Measurements from ENCODE around the gene DACT1.
"Not testable (repeated sequence)": the region's sequence is repeated elsewhere in the genome, so short reads cannot be mapped to it uniquely, and the experiment has no call there.

Gene DACT1, protein sequence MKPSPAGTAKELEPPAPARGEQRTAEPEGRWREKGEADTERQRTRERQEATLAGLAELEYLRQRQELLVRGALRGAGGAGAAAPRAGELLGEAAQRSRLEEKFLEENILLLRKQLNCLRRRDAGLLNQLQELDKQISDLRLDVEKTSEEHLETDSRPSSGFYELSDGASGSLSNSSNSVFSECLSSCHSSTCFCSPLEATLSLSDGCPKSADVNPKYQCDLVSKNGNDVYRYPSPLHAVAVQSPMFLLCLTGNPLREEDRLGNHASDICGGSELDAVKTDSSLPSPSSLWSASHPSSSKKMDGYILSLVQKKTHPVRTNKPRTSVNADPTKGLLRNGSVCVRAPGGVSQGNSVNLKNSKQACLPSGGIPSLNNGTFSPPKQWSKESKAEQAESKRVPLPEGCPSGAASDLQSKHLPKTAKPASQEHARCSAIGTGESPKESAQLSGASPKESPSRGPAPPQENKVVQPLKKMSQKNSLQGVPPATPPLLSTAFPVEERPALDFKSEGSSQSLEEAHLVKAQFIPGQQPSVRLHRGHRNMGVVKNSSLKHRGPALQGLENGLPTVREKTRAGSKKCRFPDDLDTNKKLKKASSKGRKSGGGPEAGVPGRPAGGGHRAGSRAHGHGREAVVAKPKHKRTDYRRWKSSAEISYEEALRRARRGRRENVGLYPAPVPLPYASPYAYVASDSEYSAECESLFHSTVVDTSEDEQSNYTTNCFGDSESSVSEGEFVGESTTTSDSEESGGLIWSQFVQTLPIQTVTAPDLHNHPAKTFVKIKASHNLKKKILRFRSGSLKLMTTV

DNA sequence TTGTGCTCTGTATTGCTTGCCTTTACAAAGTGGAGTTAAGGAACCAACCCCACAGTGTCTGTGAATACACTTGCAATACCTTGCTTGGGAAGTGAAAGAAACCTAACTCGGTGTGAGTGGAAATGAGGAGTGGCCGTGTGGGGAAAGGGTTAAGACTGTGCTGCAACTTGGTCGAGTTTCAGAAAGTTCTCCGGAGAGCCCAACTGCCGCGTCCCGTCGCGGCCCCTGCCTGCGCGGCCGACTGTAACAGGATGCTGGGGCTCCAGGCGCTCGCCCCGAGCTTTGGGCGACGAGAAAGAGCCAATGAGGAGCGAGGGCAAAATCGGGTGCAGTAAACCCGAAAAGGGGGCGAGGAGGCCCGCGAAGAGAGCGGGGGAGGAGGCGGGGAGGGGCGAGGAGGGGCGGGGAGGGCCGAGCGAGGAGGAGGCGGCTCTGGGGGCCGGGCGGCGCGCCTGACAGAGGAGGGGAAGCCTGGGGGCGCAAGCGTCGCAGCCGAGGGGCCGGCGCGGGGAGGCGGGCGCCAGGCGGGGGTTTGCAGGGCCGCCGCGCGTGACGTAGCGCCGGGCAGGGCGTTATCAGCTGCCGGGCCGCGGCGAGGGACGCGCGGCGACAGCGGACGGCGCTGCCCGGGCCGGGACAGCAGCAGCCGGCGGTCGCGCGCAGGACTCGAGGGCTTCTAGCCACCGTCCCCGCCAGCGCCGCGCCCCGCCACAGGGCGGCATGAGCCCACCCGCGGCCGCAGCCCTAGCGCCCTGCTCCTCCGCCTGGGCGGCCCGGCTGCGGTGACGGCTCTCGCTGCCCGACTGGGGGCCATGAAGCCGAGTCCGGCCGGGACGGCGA is at the start of gene DACT1:
DACT1 (plus strand) TSS at position 572 of the 840 bp plus-strand sequence; CDS start at position 813, 241 bp downstream.
- in situ Hi-C loops (cut with MboI; ENCODE audit: low sequenced_read_pairs) = no loop called here

DNA sequence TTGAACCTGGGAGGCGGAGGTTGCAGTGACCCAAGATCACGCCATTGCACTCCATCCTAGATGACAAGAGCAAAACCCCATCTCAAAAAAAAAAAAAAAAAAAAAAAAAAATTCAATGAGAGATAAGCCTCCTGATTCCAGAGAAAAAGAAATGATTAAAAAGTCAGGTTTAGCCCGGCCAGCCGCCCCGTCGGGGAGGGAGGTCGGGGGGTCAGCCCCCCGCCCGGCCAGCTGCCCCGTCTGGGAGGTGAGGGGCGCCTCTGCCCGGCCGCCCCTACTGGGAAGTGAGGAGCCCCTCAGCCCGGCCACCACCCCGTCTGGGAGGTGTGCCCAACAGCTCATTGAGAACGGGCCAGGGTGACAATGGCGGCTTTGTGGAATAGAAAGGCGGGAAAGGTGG is 49.4 kb upstream of the DACT1 start:
- in situ Hi-C loops (cut with MboI; ENCODE audit: low sequenced_read_pairs) = not testable (repeated sequence)

- in situ Hi-C loops (cut with MboI; ENCODE audit: low sequenced_read_pairs) = no loop called here
These were observed 43.8 kb upstream of the DACT1 start for GRCh38 chr14:58593977-58594376.

DNA sequence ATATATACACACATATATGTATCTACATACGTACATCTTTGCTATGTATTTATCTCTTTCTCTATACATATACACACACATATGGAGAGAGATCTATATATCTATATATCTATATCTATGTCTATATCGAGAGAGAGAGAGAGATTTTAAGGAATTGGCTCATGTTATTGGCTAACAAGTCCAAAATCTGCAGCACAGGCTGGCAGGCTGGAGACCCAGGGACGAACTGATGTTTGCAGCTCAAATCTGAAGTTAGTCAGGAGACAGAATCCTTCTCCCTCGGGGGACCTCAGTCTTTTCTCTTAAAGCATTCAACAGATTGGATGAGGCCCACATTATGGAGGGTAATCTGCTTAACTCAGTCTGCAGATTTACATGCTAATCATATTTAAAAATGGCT is 40.7 kb upstream of the DACT1 start:
- in situ Hi-C loops (cut with MboI; ENCODE audit: low sequenced_read_pairs) = no loop called here

- in situ Hi-C loops (cut with MboI; ENCODE audit: low sequenced_read_pairs) = no loop called here
These were observed 39.5 kb upstream of the DACT1 start for GRCh38 chr14:58598028-58598803.

DNA sequence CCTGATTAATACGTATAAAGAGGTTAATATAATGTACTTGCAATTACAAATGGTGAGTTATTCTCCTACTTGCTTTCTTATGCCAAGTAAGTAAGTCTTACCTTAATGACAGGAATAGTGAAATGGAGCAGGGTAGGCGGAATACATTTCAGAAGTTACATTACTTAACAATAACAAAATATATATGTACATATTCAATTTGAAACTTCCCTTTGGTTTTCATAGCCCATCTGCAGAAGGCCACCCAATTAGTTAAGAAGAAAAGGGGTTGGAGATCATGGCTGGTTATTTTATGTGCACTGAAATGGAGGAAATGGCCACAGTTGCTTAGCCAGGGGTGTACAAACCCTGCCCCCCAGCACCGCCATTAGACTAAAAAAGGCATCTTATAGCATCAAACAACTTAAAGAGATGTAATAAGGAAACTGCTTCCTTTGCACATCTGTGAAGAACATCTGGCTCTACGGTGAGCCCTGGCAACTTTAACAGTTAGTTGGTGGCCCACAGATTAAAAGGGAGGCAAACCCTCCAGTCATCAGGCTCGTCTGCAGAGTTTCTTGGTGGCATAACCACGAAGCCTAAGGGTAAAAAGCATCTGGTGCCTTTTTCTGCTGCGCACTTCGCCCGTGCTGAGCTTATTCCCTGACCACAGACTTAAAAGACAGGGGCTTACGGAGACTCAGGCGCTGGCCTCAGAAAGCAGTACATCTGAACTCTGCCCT is 38.8 kb upstream of the DACT1 start:
- in situ Hi-C loops (cut with MboI; ENCODE audit: low sequenced_read_pairs) = no loop called here

GRCh38 chr14:58599707-58600106 is 38.1 kb upstream of the DACT1 start:
- in situ Hi-C loops (cut with MboI; ENCODE audit: low sequenced_read_pairs) = no loop called here

- in situ Hi-C loops (cut with MboI; ENCODE audit: low sequenced_read_pairs) = no loop called here
These were observed 32.3 kb upstream of the DACT1 start for GRCh38 chr14:58605465-58605864.

DNA sequence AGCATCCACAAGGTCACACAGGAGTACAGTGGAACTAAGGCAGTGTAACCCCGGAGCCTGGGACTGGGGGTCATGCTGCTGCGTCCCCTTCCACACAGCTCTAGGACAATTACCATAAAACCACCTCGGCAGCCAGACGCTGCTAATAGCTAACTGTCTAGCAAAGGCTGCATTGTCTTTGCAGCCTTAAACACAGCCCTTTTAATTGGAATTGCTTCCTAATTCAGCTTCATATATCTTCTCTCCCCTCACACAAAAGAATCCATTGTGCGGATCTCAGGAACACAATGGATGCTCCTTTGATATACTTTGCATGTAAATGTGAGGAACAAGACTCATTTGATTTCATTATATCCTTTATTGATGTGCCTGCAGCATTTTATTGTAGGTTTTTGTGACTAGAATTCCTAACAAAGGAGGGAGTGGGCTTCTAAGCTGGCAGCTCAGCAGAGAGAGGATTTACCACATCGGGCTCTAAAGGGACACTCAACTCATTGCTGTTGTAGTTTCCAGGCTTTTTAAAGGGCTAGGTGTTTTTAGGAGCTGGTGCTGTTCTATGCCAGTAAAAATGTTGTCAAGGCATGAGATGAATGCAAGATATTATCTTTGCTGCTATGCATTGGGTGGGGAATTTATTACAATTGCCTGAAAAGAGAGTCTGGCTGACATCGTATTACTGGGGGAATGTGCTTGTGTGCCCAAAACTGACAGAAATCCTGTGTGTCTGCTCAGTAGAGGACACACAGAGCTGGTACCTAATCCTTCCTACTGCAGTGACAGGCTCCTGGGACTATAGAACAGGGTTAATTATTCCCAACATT is 30.4 kb upstream of the DACT1 start:
- in situ Hi-C loops (cut with MboI; ENCODE audit: low sequenced_read_pairs) = no loop called here

DNA sequence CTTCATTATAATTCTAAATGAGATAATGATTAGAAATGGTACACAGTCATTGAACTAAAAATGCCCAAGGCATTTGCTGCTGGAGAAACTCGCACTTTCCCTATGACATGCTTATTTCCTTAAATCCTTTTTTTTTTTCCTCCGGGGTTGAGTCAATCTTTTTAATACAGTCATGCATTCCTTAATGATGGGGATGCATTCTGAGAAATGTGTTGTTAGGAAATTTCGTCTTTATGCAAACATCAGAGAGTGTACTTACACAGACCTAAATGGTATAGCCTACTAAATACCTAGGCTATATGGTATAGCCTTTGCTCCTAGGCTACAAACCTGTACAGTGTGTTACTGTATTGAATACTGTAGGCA is 29.8 kb upstream of the DACT1 start:
- in situ Hi-C loops (cut with MboI; ENCODE audit: low sequenced_read_pairs) = no loop called here

GRCh38 chr14:58617619-58618018 is 20.1 kb upstream of the DACT1 start:
- in situ Hi-C loops (cut with MboI; ENCODE audit: low sequenced_read_pairs) = no loop called here

DNA sequence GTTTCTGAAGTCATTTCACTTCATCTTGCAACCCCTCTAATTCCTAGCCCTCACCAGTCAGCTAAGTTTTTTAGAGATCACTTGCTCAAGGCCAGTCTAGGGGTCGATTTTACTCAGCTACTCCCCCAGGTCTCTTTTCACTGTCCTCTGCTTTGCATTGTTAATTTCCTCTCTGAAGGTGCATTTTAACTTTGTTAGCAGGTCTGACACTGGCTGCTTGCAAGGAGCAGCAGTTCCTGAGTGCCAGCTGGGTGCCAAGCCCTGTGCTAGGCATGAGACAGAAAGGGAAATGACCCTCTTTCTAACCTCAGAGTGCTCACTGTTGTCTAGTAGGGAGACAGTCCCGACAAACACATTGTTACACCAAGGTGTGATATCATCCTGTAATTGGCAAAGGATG is 17.8 kb upstream of the DACT1 start:
- in situ Hi-C loops (cut with MboI; ENCODE audit: low sequenced_read_pairs) = no loop called here

DNA sequence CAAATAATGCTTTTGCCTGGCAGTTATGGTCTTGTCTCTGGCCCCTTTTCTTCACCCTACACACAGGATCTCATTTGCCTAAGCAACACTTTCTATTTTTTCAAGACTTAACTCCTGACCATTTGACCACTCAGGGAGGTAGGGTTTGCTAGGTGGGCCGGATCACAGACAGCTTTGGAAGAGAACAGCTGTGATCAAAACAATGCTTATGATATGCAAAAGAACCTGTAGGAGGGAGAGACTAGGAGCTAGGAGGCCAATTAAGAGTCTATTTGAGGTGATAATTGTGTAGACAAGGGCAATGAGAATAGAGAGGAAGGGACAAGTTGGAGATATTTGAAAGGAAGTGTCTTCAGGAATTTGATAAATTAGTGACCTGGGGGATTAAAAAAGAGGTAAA is 12.3 kb upstream of the DACT1 start:
- in situ Hi-C loops (cut with MboI; ENCODE audit: low sequenced_read_pairs) = no loop called here

GRCh38 chr14:58626431-58626831 is 11.3 kb upstream of the DACT1 start:
- in situ Hi-C loops (cut with MboI; ENCODE audit: low sequenced_read_pairs) = no loop called here

- in situ Hi-C loops (cut with MboI; ENCODE audit: low sequenced_read_pairs) = no loop called here
These were observed 9.4 kb upstream of the DACT1 start for GRCh38 chr14:58628406-58628805.

DNA sequence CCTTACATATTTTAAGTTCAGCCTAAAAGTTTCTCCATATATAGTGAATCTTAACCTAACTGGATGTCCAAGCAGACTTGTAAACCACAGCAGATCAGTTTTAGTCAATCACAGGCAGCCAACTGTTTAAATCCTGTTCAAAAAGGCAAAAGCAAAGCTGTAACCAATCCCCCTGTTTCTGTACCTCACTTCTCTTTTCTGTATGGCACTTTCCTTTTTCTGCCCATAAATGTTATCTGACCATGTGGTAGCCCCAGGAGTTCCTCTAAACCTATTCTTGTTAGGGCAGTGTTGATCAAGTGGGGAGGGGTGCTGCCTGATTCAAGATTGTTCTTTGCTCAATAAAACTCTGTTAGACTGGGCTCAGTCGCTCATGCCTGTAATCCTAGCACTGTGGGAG is 8.5 kb upstream of the DACT1 start:
- in situ Hi-C loops (cut with MboI; ENCODE audit: low sequenced_read_pairs) = no loop called here

DNA sequence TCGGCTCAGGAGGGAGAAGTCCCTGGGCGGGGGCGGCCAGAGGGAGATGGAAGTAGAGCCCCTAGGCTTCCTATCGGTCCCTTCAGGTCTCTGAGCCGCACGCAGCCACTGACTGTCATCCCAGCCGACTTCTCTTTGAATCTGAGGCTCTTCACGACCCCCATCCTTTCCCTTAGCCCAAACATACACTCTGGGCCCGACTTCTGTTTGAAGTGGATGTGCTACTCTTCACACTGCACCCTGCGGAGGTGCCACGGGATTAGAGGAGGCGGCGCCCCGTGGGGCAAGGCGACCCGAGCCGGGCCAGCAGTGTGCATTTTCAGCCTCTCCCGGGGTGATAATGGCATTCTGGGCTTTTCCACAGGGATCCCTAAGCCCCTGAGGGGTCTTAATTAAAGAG is 6.0 kb upstream of the DACT1 start:
- in situ Hi-C loops (cut with MboI; ENCODE audit: low sequenced_read_pairs) = no loop called here

GRCh38 chr14:58633831-58634230 is 3.9 kb upstream of the DACT1 start:
- in situ Hi-C loops (cut with MboI; ENCODE audit: low sequenced_read_pairs) = no loop called here

Measured in hTERT RPE-1 (cell line).